Nephron (organoid): ENCODE results near the gene MMP26.
"Not testable (repeated sequence)": the region's sequence is repeated elsewhere in the genome, so short reads cannot be mapped to it uniquely, and the experiment has no call there.

Experiments used
- H3K27ac Mint-ChIP-seq, 3 experiments: 2 replicates each; pipeline ENCODE4 v1.8.0; 2020; ENCODE audit warnings: mixed read lengths in 3 of 3, mild to moderate bottlenecking in 2 of 3, moderate library complexity in 1 of 3
- H3K27me3 Mint-ChIP-seq: 2 replicates; pipeline ENCODE4 v1.8.0; 2021; ENCODE audit warnings: low read depth, mild to moderate bottlenecking, moderate library complexity, mixed read lengths
- H3K36me3 Mint-ChIP-seq: 2 replicates; pipeline ENCODE4 v1.8.0; 2020; ENCODE audit warnings: low read depth, mixed read lengths
- H3K4me1 Mint-ChIP-seq: 2 replicates; pipeline ENCODE4 v1.8.0; 2020; ENCODE audit warnings: mixed read lengths
- H3K4me3 Mint-ChIP-seq, 3 experiments: 2 replicates each; pipeline ENCODE4 v1.8.0; 2020; ENCODE audit warnings: mild to moderate bottlenecking in 3 of 3, mixed read lengths in 3 of 3, moderate library complexity in 2 of 3
- H3K9me3 Mint-ChIP-seq: 2 replicates; pipeline ENCODE4 v1.8.0; 2020; ENCODE audit warnings: mixed read lengths
- CTCF ChIP-seq, 3 experiments: fragments of 200-600 bp; sonication (generic); IDR thresholded peaks; one replicate each; pipeline ENCODE4 v1.5.0; 2021; ENCODE audit warnings: antibody characterized with exemption in 3 of 3; ENCODE audit not compliant: unreplicated experiment in 3 of 3

MMP26 gene

DNA sequence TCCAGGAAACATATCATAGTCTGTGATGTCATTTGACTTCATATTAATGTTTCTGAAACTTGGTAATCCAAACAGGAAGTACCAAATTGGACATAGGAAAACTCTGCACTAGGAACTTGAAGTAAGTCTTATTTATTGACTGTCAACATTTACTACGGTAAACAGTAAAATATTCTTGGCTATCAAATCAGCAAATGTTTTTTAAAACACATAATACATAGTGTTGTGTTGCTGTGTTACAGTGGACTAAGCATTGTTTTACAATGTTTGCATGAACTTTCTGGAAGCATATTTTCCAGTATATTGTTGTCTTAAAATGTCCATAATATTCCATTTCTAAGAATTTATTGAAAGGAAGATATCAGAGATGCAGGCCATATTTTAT is 4.2 kb upstream of the MMP26 start:
- Mint-ChIP-seq H3K9me3 (no peaks in the 10 kb centered on the region), H3K4me1 (peaks cover 31% of the 10 kb centered on the region), H3K27me3 (no peaks in the 10 kb centered on the region), H3K27ac (no peak overlapping the region), H3K4me3 (no peak overlapping the region), H3K36me3 (no peaks in the 10 kb centered on the region)
- no peak for TF ChIP-seq CTCF (IDR thresholded peaks at IDR 0.05; ENCODE audit: unreplicated experiment in 3 of 3)

GRCh38 chr11:4704790-4705334 is 278 bp downstream of the MMP26 start:
- peak overlapping the region in 1 of 3 experiments; percentile 9 for H3K4me3 Mint-ChIP-seq

GRCh38 chr11:4713241-4713640 is 8.7 kb downstream of the MMP26 start:
- Mint-ChIP-seq H3K27ac (no peak overlapping the region), H3K9me3 (no peaks in the 10 kb centered on the region), H3K27me3 (no peaks in the 10 kb centered on the region), H3K4me1 (no peaks in the 10 kb centered on the region), H3K4me3 (no peak overlapping the region), H3K36me3 (no peaks in the 10 kb centered on the region)
- no peak for TF ChIP-seq CTCF (IDR thresholded peaks at IDR 0.05; ENCODE audit: unreplicated experiment in 3 of 3)

More at GRCh38 chr11:4704790-4705334, 278 bp downstream of the MMP26 start:
- Mint-ChIP-seq H3K4me1 (peaks cover 37% of the 10 kb centered on the region), H3K27ac (peak overlapping the region; percentile 79 to 92 (median 79)), H3K9me3 (no peaks in the 10 kb centered on the region), H3K27me3 (no peaks in the 10 kb centered on the region), H3K36me3 (no peaks in the 10 kb centered on the region)
- TF ChIP-seq CTCF (IDR thresholded peaks at IDR 0.05; ENCODE audit: unreplicated experiment in 3 of 3), result no peak

DNA sequence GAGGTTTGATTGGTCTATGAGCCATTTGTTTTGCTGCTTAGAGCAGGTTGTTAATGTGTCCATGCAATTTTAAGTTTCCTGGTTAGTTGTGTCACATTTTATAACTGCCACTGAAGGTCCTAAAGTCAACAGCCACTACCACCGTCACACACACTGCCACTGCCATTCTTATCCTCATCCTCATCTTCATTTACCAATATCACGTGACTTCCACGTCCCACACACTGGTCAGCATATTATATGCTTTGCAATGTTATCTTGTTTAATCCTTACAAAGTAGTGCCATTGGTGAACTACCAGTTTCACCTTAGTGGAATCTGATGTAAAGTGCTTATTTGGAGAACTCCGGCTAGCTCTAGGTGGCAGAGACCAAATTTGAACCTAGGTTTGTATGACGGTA is 9.7 kb downstream of the MMP26 start:
- no peaks in the 10 kb centered on the region for H3K4me1 Mint-ChIP-seq
- no peak overlapping the region for H3K4me3 Mint-ChIP-seq
- no peaks in the 10 kb centered on the region for H3K27me3 Mint-ChIP-seq
- no peak for TF ChIP-seq CTCF (IDR thresholded peaks at IDR 0.05; ENCODE audit: unreplicated experiment in 3 of 3)
- H3K36me3 Mint-ChIP-seq, result no peaks in the 10 kb centered on the region
- H3K9me3 Mint-ChIP-seq, result no peaks in the 10 kb centered on the region
- no peak overlapping the region for H3K27ac Mint-ChIP-seq

DNA sequence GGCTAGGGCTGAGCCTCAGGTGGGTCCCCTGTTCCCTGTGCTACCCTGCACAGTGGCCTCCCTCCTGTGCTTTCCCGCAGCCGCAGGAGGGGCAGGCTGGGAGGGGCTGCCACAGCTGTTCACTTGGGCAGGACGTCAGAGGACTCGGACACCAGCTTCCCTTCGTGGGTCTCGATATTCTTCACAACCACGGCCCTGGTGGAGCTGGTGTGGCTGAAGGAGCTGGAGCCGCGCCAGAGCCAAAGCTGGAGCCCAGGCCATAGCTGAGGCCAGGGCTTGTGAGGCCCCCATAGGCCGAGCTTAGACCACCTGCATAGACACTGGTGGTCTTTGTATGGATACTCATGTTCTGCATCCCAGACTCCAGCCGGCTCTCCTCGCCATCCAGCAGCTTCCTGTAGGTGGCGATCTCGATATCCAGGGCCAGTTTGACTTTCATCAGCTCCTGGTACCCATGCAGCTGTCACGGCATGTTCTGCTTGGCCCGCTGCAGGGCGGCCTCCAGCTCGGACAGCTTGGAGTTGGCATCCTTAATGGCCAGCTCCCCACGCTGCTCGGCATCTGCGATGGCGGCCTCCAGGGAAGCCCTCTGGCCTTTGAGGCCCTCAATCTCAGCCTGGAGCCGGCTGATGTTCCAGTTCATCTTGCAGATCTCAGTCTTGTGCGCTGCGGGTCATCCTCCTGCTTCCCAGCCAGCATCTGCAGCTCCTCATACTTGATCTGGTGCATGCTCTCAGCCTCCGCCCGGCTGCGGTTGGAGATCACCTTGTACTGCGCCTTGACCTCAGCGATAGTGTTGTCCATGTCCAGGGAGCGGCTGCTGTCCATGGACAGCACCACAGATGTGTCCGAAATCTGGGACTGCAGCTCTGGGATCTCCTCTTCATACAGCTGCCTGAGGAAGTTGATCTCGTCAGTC is 18.3 kb downstream of the MMP26 start:
- H3K27me3 Mint-ChIP-seq, H3K4me3 Mint-ChIP-seq, H3K36me3 Mint-ChIP-seq, H3K9me3 Mint-ChIP-seq, H3K27ac Mint-ChIP-seq, H3K4me1 Mint-ChIP-seq: not testable (repeated sequence)

GRCh38 chr11:4727171-4727570 is 22.6 kb downstream of the MMP26 start:
- no peaks in the 10 kb centered on the region for H3K4me1 Mint-ChIP-seq

More at GRCh38 chr11:4727171-4727570, 22.6 kb downstream of the MMP26 start:
- Mint-ChIP-seq H3K9me3 (peaks cover 2% of the 10 kb centered on the region), H3K36me3 (no peaks in the 10 kb centered on the region), H3K4me3 (no peak overlapping the region), H3K27ac (no peak overlapping the region), H3K27me3 (peaks cover 3% of the 10 kb centered on the region)
- no peak for TF ChIP-seq CTCF (IDR thresholded peaks at IDR 0.05; ENCODE audit: unreplicated experiment in 3 of 3)
